Transverse colon (tissue), 4 donors: Measurements from ENCODE around the gene TSPYL4. TPM values are rescaled to one million over a fixed set of nuclear protein-coding genes. Genes with fewer than 3 reads are reported as not detected.

Source experiments
- DNase-seq: peaks from one replicate; pipeline ENCODE4 v3.0.0-alpha.2; 2019
- H3K27ac ChIP-seq, 4 donors: fragments of 200-600 bp; sonication (generic); 2 replicates each; pipeline ENCODE4 v1.5.1; 2016 to 2018; ENCODE audit warnings: inconsistent platforms in 4 of 4
- H3K27me3 ChIP-seq: fragments of 200-600 bp; sonication (generic); 2 replicates; pipeline ENCODE4 v1.5.1; 2017; ENCODE audit warnings: inconsistent platforms
- H3K36me3 ChIP-seq, 4 donors: fragments of 200-600 bp; sonication (generic); 2 replicates each; pipeline ENCODE4 v1.5.1; 2017 to 2019; ENCODE audit warnings: inconsistent platforms in 4 of 4
- H3K4me1 ChIP-seq, 4 donors: fragments of 200-600 bp; sonication (generic); 2 replicates each; pipeline ENCODE4 v1.5.1; 2017 to 2020; ENCODE audit warnings: inconsistent platforms in 4 of 4
- H3K4me3 ChIP-seq, 4 donors: fragments of 200-600 bp; sonication (generic); 1 replicate in 1 of 4; 2 replicates in 3 of 4; pipeline versions ENCODE4 v1.5.1 to v1.6.1; 2017 to 2019; ENCODE audit warnings: inconsistent platforms in 4 of 4
- H3K9me3 ChIP-seq, 2 donors: fragments of 200-600 bp; sonication (generic); 2 replicates each; pipeline ENCODE4 v1.5.1; 2017 to 2019; ENCODE audit warnings: inconsistent platforms in 2 of 2
- CTCF ChIP-seq, 5 experiments: fragments of 200-600 bp in 3 of 5; fragments of 450-650 bp in 2 of 5; sonication (generic) in 3 of 5; IDR thresholded peaks; 1 replicate in 2 of 5; 2 replicates in 3 of 5; pipeline ENCODE4 v1.5.1; 2016 to 2017; ENCODE audit warnings: antibody characterized with exemption in 5 of 5, inconsistent platforms in 3 of 5, mild to moderate bottlenecking in 2 of 5, moderate library complexity in 1 of 5
- EP300 ChIP-seq: sonication (generic); formaldehyde crosslinking; IDR thresholded peaks from one replicate; pipeline ENCODE4 v1.6.1; 2017; ENCODE audit warnings: antibody characterized with exemption, low read depth
- POLR2A ChIP-seq: fragments of 450-650 bp; IDR thresholded peaks from one replicate; pipeline ENCODE4 v1.6.1; 2016; ENCODE audit warnings: antibody characterized with exemption, mild to moderate bottlenecking, moderate library complexity
- POLR2AphosphoS5 ChIP-seq, 3 donors: sonication (generic); formaldehyde crosslinking; IDR thresholded peaks; one replicate each; pipeline ENCODE4 v1.6.1; 2016; ENCODE audit warnings: antibody characterized with exemption in 3 of 3
- WGBS, 2 donors: methylation state at CpG; one replicate each; pipeline ENCODE4 v1.1.5; 2018; ENCODE audit warnings: low coverage in 1 of 2; 5-methylcytosine and 5-hydroxymethylcytosine counted together
- in situ Hi-C, 4 donors: fragments of 200-750 bp; cut with MboI; loops; one replicate each; pipeline versions ENCODE4 v1.15.0 to v1.15.1; 2017; ENCODE audit warnings: low sequenced_read_pairs in 3 of 4, low pct_ligation_motif_present in 1 of 4, low pct_unique_long_range_greater_than_20kb in 1 of 4
- intact Hi-C: fragments of 100-400 bp; cut with DNase I; formaldehyde crosslinking; loops from one replicate; pipeline ENCODE4 v1.15.1; 2023; ENCODE audit warnings: low total_unique reads
- total RNA-seq, 4 donors: library from RNA; depleted of rRNA; stranded (reverse); fragments of >200 nt; gene quantifications; one replicate each; pipeline ENCODE4 v1.1.0, GENCODE V29; 2016

Gene TSPYL4
- total RNA-seq, 4 donors from 2014 or later = 3.0 to 7.8 (median 6.4) TPM

- Histone ChIP-seq H3K27ac (peak overlapping the region; percentile 96 to 99 (median 98)), H3K4me1 (peaks cover 3 to 53% (median 41%) of the 10 kb centered on the region in 4 donors), H3K9me3 (no peaks in the 10 kb centered on the region), H3K36me3 (peaks cover 0 to 5% (median 2%) of the 10 kb centered on the region in 4 donors), H3K27me3 (no peaks in the 10 kb centered on the region), H3K4me3 (peak overlapping the region; percentile 47 to 86 (median 81))
- TF ChIP-seq EP300 (no peak), POLR2A (no peak), CTCF (IDR thresholded peaks at IDR 0.05) (no peak), POLR2AphosphoS5 (IDR thresholded peaks at IDR 0.05) (no peak)
- DNase-seq = no peak
- in situ Hi-C loops (loop anchor here in 2 of 4 donors (10.0 to 25.0 kb wide), 3 partner anchors 133 to 383 kb away; partner anchors contain the start of gene ZUP1 (in 1 of the 2)), intact Hi-C loops (no loop called here)
- 5 to 6% methylated on average over 11 to 12 of the region's 12 CpGs for WGBS, 2 donors
These were observed 25.0 kb upstream of the TSPYL4 start for GRCh38 chr6:116278854-116279231.

GRCh38 chr6:116278481-116278829, 24.6 kb upstream of the TSPYL4 start:
- no peaks in the 10 kb centered on the region for H3K9me3 ChIP-seq
- no peak for DNase-seq
- peaks cover 0 to 8% (median 2%) of the 10 kb centered on the region in 4 donors for H3K36me3 ChIP-seq
- H3K27me3 ChIP-seq = no peaks in the 10 kb centered on the region
- intact Hi-C loops (no loop called here), in situ Hi-C loops (loop anchor here in 2 of 4 donors (10.0 to 25.0 kb wide), 3 partner anchors 134 to 384 kb away; partner anchors contain the start of gene ZUP1 (in 1 of the 2))
- H3K4me1 ChIP-seq = peaks cover 3 to 53% (median 41%) of the 10 kb centered on the region in 4 donors
- peak overlapping the region; percentile 96 to 99 (median 98) for H3K27ac ChIP-seq
- H3K4me3 ChIP-seq = peak overlapping the region; percentile 47 to 86 (median 81)
- WGBS, 2 donors = 80% methylated on average over 11 of the region's 11 CpGs; no CpG with 5 or more reads in 1 of the 2 donors
- no peak for TF ChIP-seq CTCF (IDR thresholded peaks at IDR 0.05)
- TF ChIP-seq POLR2A = no peak

- Histone ChIP-seq H3K4me3 (peak overlapping the region in 3 of 4 donors; percentile 80 to 86 (median 82)), H3K27me3 (no peaks in the 10 kb centered on the region), H3K27ac (peak overlapping the region; percentile 30 to 98 (median 97)), H3K36me3 (peaks cover 0 to 13% (median 2%) of the 10 kb centered on the region in 4 donors), H3K9me3 (no peaks in the 10 kb centered on the region), H3K4me1 (peaks cover 3 to 53% (median 41%) of the 10 kb centered on the region in 4 donors)
- TF ChIP-seq EP300 (no peak), CTCF (IDR thresholded peaks at IDR 0.05) (no peak), POLR2AphosphoS5 (IDR thresholded peaks at IDR 0.05) (no peak)
- WGBS, 2 donors = 7 to 21% methylated on average over 2 to 3 of the region's 3 CpGs
- intact Hi-C loops = no loop called here
- no peak for DNase-seq
- in situ Hi-C loops = loop anchor here in 2 of 4 donors (10.0 to 25.0 kb wide), 3 partner anchors 135 to 385 kb away; partner anchors contain the start of gene ZUP1 (in 1 of the 2)
These were observed 23.2 kb upstream of the TSPYL4 start for GRCh38 chr6:116277124-116277523.

GRCh38 chr6:116271149-116271708, 17.4 kb upstream of the TSPYL4 start:
- no peak for TF ChIP-seq CTCF (IDR thresholded peaks at IDR 0.05)
- peaks cover 0 to 21% (median 11%) of the 10 kb centered on the region in 4 donors for H3K4me1 ChIP-seq
- intact Hi-C loops = no loop called here
- no peak overlapping the region for H3K4me3 ChIP-seq
- no peak for DNase-seq
- H3K36me3 ChIP-seq = peaks cover 0 to 13% (median 2%) of the 10 kb centered on the region in 4 donors
- in situ Hi-C loops = loop anchor here in 1 of 4 donors (10.0 kb wide), 1 partner anchor 264 kb away; no protein-coding TSS in a partner anchor
- WGBS, 2 donors = 43% methylated on average over 2 of the region's 2 CpGs; no CpG with 5 or more reads in 1 of the 2 donors
- no peaks in the 10 kb centered on the region for H3K27me3 ChIP-seq
- no peak overlapping the region for H3K27ac ChIP-seq
- no peaks in the 10 kb centered on the region for H3K9me3 ChIP-seq
